Hypothalamus (tissue), 51 donors: ENCODE measurements around the gene TAX1BP1.
"Not testable (repeated sequence)": the region's sequence is repeated elsewhere in the genome, so short reads cannot be mapped to it uniquely, and the experiment has no call there.

ENCODE experiments used
- DNase-seq, 51 donors: peaks; one replicate each; lab custom pipeline; 2025; lab: John Stamatoyannopoulos, UW

TAX1BP1 gene

GRCh38 chr7:27840760-27841364, 100.9 kb downstream of the TAX1BP1 start:
- DNase-seq: no peak

GRCh38 chr7:27842094-27842692, 102.2 kb downstream of the TAX1BP1 start:
- no peak for DNase-seq

DNA sequence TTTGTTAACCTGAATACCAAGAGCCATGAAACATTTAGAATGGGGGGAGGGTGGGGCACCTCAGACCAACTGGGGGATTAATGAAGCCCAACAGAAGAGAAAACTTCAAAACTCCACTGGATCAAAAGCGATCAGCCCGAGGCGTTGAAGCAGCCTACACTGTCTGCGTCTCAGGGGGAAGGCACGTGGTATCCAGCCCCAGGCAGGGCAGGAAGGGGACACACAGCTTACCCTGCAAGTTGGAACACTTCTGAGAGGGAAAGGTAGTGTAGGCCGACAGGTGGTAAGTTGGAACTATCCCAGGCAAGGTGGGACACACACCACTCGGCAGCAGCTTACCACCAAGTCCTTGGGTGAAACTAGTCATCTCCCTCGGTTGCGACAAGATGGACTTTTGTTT, 102.9 kb downstream of the TAX1BP1 start:
- DNase-seq: no peak

- DNase-seq: no peak
Observed at GRCh38 chr7:27843584-27844305, 103.8 kb downstream of the TAX1BP1 start.

- no peak for DNase-seq
Observed at GRCh38 chr7:27846388-27846787, 106.4 kb downstream of the TAX1BP1 start.

GRCh38 chr7:27850531-27850930, 110.6 kb downstream of the TAX1BP1 start:
- no peak for DNase-seq

DNA sequence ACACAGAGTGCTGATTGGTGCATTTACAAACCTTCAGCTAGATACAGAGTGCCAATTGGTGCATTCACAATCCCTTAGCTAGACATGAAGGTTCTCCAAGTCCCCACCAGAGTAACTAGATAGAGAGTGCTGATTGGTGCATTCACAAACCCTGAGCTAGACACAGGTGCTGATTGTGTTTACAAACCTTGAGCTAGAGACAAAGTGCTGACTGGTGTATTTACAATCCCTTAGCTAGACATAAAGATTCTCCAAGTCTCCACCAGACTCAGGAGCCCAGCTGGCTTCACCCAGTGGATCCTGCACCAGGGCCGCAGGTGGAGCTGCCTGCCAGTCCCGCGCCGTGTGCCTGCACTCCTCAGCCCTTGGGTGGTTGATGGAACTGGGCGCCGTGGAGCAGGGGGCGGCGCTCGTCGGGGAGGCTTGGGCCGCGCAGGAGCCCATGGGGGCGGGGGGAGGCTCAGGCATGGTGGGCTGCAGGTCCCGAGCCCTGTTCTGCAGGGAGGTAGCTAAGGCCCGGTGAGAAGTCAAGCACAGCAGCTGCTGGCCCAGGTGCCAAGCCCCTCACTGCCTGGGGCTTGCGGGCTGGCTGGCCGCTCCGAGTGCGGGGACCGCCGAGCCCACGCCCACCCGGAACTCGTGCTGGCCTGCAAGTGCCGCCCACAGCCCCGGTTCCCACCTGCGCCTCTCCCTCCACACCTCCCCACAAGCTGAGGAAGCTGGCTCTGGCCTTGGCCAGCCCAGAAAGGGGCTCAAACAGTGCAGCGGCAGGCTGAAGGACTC, 116.9 kb downstream of the TAX1BP1 start:
- not testable (repeated sequence) for DNase-seq

- DNase-seq: no peak
Observed at GRCh38 chr7:27860800-27861199, 120.8 kb downstream of the TAX1BP1 start.

- DNase-seq: no peak
Observed at GRCh38 chr7:27861747-27862146, 121.8 kb downstream of the TAX1BP1 start.

- DNase-seq: peak in 6 of 51 donors; percentile 4 to 36 (median 26)
Observed at GRCh38 chr7:27863880-27864279, 123.9 kb downstream of the TAX1BP1 start.

DNA sequence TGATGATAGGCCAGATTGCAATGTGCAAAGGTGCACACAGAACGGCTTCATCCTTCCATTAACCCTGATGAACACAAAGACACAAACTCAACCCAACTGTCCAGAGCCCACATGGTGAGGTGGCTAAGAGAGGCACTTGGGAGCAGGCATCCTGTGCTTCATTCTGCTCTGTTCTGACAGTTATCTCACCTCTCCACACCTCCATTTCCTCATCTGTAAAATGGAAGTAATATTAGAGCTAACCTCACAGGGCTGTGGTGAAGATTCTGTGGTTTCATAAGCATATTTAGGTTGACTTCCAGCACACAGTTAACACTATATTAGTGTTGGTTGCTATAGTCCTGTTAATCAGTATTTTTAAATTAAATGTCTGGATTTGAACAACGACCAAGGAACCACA, 126.3 kb downstream of the TAX1BP1 start:
- DNase-seq: no peak

- peak in 1 of 51 donors; percentile 32 for DNase-seq
Observed at GRCh38 chr7:27866828-27867672, 127.1 kb downstream of the TAX1BP1 start.

- DNase-seq: no peak
Observed at GRCh38 chr7:27868131-27868550, 128.2 kb downstream of the TAX1BP1 start.

DNA sequence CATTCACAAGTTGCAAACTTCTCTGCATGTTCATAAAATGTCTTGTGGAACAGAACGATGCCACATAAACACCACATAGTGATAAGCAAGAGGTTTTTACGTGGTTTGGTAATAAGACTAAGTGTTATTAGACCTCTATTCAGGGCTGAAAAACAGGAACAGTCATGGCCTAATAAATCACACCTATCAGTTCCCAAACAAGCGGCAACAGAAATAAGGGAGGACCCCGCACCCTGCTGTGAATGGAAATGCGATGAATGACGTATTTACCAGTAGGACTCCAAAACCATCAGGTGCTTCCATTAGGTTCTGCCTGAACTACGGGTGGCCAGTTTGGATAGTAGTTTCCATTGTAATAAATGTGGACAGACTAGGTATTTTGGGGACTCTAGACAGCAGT, 129.1 kb downstream of the TAX1BP1 start:
- DNase-seq: no peak

- no peak for DNase-seq
Observed at GRCh38 chr7:27870595-27870994, 130.6 kb downstream of the TAX1BP1 start.

DNA sequence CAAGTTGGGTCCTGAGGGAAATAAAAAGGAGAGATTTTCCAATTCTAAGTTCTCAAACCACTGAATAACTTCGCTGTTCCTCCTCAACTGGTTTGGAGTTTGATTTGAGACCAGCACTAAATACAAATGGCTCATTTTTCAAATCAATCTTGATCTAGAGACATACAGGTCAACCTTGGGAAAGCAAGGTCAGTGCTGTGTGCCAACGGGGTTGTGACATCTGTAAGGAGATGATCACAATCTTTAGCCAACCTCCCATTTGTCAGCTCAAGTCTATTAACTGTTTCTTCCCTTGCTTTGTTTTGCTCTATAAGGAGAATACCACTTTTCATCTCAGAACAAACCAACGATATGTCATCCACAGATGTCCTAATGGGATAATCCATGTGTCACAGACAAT, 131.1 kb downstream of the TAX1BP1 start:
- no peak for DNase-seq

DNA sequence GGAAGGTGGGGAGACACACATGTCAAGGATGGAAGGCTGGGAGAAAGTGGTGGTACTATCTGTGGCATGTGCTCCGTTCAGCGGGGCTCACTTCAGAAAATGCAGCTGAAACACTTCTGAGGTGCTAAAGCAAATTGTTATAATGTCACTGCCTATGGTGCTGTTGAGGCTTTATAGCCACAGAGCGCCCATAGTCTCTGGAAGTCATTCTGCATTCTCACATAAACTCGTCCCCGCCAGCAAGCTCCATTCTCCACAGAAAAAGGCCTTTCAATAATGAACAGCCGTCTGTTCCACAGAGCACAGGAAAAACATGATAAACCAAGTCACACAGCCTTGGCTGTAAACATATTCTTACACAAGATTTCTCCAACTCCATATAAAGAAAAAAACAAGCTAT, 131.9 kb downstream of the TAX1BP1 start:
- peak in 1 of 51 donors; percentile 36 for DNase-seq

DNA sequence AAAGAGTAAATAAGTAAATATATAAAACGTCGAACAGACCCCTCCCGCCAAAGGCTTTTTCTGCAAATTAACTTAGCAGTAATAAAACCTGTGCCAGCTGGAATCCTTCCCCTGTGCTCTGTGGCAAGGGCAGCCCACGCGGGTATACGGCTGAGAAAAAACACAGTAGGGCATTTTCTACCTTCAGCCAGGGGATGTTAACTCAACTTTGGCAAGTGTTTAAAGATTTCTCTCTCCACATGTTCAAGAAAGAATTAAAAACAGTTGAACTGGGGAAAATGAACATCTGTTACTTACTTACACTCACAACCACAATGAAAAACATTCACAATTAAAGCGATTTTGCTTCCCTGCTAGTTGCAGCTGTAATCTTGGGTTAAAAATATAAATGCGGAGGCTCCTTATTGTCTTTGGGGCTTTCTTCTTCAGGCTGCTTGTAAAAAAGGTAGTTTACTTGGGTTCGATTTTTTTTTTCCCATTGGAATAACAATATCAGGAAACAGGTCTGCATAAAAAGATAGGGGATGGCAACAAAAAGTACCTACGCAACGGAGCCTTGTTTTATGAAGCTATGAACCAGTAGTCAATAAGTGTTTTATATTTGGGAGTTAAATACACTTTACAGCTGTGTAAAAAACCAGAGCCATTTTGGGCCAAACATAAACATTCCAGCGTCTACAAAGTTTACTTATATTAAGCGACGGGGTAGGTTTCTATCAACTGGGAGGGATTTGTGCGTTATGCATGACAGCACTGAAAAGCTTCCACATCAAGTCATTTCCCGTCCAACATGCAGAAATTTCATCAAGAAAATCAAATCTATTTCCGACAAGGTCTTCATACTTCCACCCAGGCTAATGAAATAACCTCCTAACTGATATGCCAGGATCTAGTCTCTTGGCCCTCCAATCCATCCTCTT, 132.7 kb downstream of the TAX1BP1 start:
- DNase-seq: peak in 1 of 51 donors; percentile 36
